Measurements from ENCODE around the gene ZACN.

- TF ChIP-seq POLR2AphosphoS5 (IDR thresholded peaks at IDR 0.05; ENCODE audit: borderline replicate concordance, low read depth, low read length) (no peak), EZH2 (IDR thresholded peaks at IDR 0.05) (no peak), FOXP2 (optimal IDR thresholded peaks at IDR 0.05; ENCODE audit: control extremely low read depth, extremely low read length, insufficient read depth) (no peak)
Measured at GRCh38 chr17:76049239-76049638, 29.7 kb upstream of the ZACN start.

Measured in SK-N-MC (cell line).